HFF-Myc (cell line): ENCODE data around the gene CTNNA2.

Source experiments
- DNase-seq: peaks from one replicate; pipeline ENCODE4 v3.0.0-alpha.2; 2011; ENCODE audit warnings: low read depth; ENCODE audit errors: extremely low read depth
- H3K4me3 ChIP-seq: replicated peaks from 2 replicates; pipeline ENCODE4 v1.5.1; 2011; ENCODE audit warnings: low read depth, mild to moderate bottlenecking, control low read depth, low read length
- TF ChIP-seq, protein P1 (sequence below): IDR thresholded peaks from 2 replicates; pipeline ENCODE4 v1.5.1; 2012; ENCODE audit warnings: mild to moderate bottlenecking, low read depth, low read length, control low read depth; ENCODE audit errors: missing control alignments

CTNNA2 gene

DNA sequence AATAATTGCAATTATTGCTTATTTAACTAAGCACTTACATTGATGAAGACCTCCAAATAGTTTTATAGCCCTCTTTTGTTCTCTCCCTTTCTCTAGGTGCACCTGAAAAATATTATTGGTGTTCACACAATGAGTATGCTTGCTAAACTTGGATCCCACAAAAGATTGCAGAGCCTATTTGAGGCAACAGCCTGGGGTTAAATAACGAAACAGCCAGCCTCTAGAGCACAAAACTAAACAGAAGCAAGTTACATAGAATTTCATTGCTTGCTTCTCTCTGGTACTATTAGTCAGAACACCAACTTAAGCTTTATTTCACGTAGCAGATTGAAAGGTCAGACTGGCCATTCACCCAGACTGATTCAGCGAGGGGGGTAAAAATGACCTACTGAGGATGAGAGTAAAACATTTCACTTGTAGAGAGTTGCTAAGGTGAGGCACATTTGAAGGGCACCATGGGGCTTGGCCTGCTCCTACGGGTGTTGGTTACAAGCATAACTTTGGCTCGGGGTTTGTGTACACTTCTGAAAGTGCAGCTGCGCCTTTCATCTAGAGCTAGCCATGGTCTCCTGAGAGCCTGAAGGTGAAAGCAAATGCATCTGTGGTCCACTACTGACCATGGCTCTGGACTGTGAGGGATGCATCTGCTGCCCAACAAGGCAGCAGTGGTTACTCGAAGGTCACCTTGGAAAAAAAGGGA is 1016.8 kb downstream of the CTNNA2 start:
- DNase-seq = no peak
- H3K4me3 ChIP-seq = no peak overlapping the region
- TF ChIP-seq, protein P1, sequence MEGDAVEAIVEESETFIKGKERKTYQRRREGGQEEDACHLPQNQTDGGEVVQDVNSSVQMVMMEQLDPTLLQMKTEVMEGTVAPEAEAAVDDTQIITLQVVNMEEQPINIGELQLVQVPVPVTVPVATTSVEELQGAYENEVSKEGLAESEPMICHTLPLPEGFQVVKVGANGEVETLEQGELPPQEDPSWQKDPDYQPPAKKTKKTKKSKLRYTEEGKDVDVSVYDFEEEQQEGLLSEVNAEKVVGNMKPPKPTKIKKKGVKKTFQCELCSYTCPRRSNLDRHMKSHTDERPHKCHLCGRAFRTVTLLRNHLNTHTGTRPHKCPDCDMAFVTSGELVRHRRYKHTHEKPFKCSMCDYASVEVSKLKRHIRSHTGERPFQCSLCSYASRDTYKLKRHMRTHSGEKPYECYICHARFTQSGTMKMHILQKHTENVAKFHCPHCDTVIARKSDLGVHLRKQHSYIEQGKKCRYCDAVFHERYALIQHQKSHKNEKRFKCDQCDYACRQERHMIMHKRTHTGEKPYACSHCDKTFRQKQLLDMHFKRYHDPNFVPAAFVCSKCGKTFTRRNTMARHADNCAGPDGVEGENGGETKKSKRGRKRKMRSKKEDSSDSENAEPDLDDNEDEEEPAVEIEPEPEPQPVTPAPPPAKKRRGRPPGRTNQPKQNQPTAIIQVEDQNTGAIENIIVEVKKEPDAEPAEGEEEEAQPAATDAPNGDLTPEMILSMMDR = no peak

DNA sequence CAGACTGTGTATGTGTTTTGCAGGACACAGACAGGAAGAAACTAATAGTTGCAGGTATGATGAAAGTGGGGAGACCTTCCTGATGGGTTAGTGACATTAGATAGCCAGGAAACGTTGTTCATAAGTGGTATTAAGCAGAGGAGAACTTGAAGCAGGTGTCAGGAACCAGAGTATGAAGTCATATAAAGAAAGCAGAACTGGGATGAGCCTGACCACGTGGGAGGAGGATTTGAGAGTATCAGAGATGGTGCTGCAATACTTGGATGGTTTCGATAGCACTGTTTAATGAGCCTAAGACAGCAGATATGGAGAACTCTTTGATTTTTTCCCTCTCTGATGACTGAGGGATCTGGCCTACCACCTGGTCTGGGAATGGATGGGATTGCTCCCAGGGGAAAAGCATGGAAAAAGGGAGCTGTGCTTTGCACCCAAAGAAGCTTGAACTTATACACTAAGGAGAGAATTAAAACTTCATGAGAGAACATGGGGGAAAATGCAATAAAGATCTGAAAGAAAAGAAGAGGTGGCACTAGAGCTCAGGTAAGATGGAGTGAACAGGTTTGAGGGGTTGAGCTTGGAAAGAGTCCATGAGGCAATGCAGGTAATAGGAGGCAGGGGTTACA is 1017.7 kb downstream of the CTNNA2 start:
- DNase-seq = no peak
- TF ChIP-seq, protein P1 = no peak
- no peak overlapping the region for H3K4me3 ChIP-seq

- H3K4me3 ChIP-seq = no peak overlapping the region
- DNase-seq = no peak
- TF ChIP-seq, protein P1 = no peak
Measured at GRCh38 chr2:80531319-80531718, 1018.5 kb downstream of the CTNNA2 start.

DNA sequence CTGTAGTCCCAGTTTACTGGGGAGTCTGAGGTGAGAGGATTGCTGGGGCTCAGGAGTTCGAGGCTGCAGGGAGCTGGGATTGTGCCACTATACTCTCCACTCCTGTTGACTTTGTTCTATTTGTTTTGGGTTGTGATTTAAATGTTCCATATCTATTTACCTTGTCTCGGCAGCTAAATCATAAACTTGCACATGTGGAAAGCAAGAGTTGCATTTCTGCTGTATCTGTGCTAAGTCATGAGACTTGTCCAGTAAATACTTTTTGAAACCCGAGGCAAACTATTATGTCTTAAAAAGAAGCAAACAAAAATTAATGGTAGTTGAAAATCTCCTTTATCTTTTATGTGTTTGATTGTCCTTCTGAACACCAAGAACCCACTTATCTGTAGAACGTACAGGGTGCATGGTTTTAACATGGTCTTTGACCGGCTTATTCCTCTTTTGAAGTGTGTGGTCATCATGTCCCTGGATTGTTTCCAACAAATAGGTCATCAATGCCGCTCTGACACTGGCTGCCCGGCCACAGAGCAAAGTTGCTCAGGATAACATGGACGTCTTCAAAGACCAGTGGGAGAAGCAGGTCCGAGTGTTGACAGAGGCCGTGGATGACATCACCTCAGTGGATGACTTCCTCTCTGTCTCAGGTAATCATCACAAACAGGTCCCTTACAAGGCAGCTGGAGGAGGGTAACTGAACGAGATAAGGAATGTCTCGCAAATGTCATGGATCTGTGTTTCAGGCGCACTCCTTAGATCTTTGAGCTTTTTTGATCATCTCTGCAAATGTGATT is 1032.8 kb downstream of the CTNNA2 start:
- DNase-seq = no peak
- TF ChIP-seq, protein P1 = no peak
- no peak overlapping the region for H3K4me3 ChIP-seq

DNA sequence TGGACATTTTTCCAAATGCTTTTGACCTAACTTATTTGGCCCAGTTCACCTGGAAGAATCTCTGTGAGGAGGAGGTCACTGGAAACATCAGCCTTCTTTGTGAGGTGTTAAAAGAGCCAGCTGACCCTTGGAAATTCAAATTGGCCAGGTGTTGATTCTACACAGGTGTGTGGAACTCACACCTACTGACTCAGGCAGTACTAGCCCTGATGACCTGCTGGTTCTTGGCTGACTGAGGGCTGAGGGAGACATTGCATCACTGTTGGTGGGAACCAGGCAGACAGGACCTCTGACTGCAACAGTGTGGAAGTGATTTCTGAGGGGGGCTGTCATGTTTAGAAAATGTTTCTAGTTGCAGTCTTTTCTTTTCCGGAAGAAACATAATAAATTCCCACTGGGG is 1033.9 kb downstream of the CTNNA2 start:
- DNase-seq = no peak
- no peak overlapping the region for H3K4me3 ChIP-seq
- TF ChIP-seq, protein P1 = no peak

GRCh38 chr2:80547344-80547743 is 1034.5 kb downstream of the CTNNA2 start:
- H3K4me3 ChIP-seq = no peak overlapping the region
- DNase-seq = no peak
- TF ChIP-seq, protein P1 = no peak
